HTR-8/SVneo (cell line): ENCODE results near the gene TECR.

ENCODE experiments used
- DNase-seq: peaks from one replicate; pipeline ENCODE4 v3.0.0; 2011; ENCODE audit warnings: low spot score, mixed read lengths; ENCODE audit not compliant: insufficient read length
- FAIRE-seq: peaks from 2 replicates; lab custom pipeline; 2011; peaks lifted over from hg19 to GRCh38; lab: Jason Lieb, UNC

The TECR gene

GRCh38 chr19:14507704-14508542, 21.5 kb upstream of the TECR start:
- FAIRE-seq = peak; percentile 13
- DNase-seq = no peak

GRCh38 chr19:14510311-14511228, 18.8 kb upstream of the TECR start:
- no peak for DNase-seq
- FAIRE-seq = no peak

GRCh38 chr19:14511229-14511593, 18.2 kb upstream of the TECR start:
- DNase-seq (no peak), FAIRE-seq (no peak)

GRCh38 chr19:14512406-14512961, 16.9 kb upstream of the TECR start:
- FAIRE-seq = no peak
- no peak for DNase-seq

GRCh38 chr19:14514215-14514863, 15.1 kb upstream of the TECR start:
- DNase-seq = no peak
- no peak for FAIRE-seq

GRCh38 chr19:14515501-14516047, 13.8 kb upstream of the TECR start:
- no peak for DNase-seq
- no peak for FAIRE-seq

GRCh38 chr19:14516048-14516534, 13.3 kb upstream of the TECR start:
- no peak for DNase-seq
- no peak for FAIRE-seq

GRCh38 chr19:14516746-14517438, 12.5 kb upstream of the TECR start:
- no peak for DNase-seq

GRCh38 chr19:14517446-14517839, 12.0 kb upstream of the TECR start:
- no peak for FAIRE-seq
- no peak for DNase-seq

More at GRCh38 chr19:14516746-14517438, 12.5 kb upstream of the TECR start:
- FAIRE-seq = no peak

- FAIRE-seq (no peak), DNase-seq (peak; percentile 86)
Measured at GRCh38 chr19:14517840-14518505, 11.4 kb upstream of the TECR start, which contains the start of gene DNAJB1. TSS of gene DNAJB1 (minus strand) at chr19:14518397. CDS start at chr19:14518349, 48 bp downstream.

- no peak for FAIRE-seq
- DNase-seq = no peak
Measured at GRCh38 chr19:14519245-14519859, 10.0 kb upstream of the TECR start.

- no peak for FAIRE-seq
- DNase-seq = no peak
Measured at GRCh38 chr19:14519860-14520407, 9.5 kb upstream of the TECR start.

- DNase-seq (no peak), FAIRE-seq (no peak)
Measured at GRCh38 chr19:14520543-14520942, 8.9 kb upstream of the TECR start.

GRCh38 chr19:14525729-14526128, 3.7 kb upstream of the TECR start:
- DNase-seq = no peak
- FAIRE-seq = no peak

GRCh38 chr19:14526423-14526822, 3.0 kb upstream of the TECR start:
- no peak for DNase-seq
- FAIRE-seq = no peak

- DNase-seq (no peak), FAIRE-seq (no peak)
Measured at GRCh38 chr19:14528419-14529253, 758 bp upstream of the TECR start.

- DNase-seq = no peak
- FAIRE-seq = no peak
Measured at GRCh38 chr19:14530005-14530348, 583 bp downstream of the TECR start.
